Neuron (in vitro differentiated cells): ENCODE results near the gene PTPRN2.

Experiments used
- H2AFZ ChIP-seq: one replicate; pipeline ENCODE4 v1.6.1; 2013; ENCODE audit warnings: low read depth, mild to moderate bottlenecking, inconsistent platforms, low read length, moderate library complexity
- H3K27me3 ChIP-seq: one replicate; pipeline ENCODE4 v1.6.1; 2013; ENCODE audit warnings: low read length; ENCODE audit not compliant: insufficient read depth
- H3K36me3 ChIP-seq: one replicate; pipeline ENCODE4 v1.6.1; 2013; ENCODE audit warnings: low read length; ENCODE audit not compliant: insufficient read depth
- H3K4me1 ChIP-seq: one replicate; pipeline ENCODE4 v1.6.1; 2013; ENCODE audit warnings: low read length; ENCODE audit not compliant: insufficient read depth
- H3K4me3 ChIP-seq: 2 replicates; pipeline ENCODE4 v1.5.1; 2013; ENCODE audit warnings: mild to moderate bottlenecking, low read length, moderate library complexity
- H3K9me3 ChIP-seq: one replicate; pipeline ENCODE4 v1.6.1; 2013; ENCODE audit warnings: low read length

Gene PTPRN2

DNA sequence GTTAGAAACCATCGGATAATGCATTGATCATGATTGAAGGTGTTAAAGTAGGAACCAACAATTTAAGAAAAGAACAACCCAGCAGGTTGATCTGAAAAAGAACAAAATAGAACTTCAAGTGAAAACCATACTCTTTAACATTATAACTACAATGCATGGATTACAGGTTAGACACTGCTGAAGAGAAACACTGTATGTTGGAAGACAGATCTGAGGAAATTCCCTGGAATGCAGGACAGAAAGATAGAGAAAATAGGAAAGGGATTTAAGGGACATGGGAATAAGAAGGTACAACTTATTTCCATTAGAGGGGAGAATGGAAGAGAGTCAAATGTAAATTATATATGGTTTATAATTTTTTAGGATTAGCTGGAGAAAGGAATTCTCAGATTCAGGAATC is 947.5 kb downstream of the PTPRN2 start:
- no peaks in the 10 kb centered on the region for H3K27me3 ChIP-seq
- H3K36me3 ChIP-seq, result peaks cover 95% of the 10 kb centered on the region
- peaks cover 52% of the 10 kb centered on the region for H3K9me3 ChIP-seq
- H3K4me3 ChIP-seq, result no peak overlapping the region
- H2AFZ ChIP-seq, result no peak overlapping the region
- H3K4me1 ChIP-seq, result peaks cover 3% of the 10 kb centered on the region

DNA sequence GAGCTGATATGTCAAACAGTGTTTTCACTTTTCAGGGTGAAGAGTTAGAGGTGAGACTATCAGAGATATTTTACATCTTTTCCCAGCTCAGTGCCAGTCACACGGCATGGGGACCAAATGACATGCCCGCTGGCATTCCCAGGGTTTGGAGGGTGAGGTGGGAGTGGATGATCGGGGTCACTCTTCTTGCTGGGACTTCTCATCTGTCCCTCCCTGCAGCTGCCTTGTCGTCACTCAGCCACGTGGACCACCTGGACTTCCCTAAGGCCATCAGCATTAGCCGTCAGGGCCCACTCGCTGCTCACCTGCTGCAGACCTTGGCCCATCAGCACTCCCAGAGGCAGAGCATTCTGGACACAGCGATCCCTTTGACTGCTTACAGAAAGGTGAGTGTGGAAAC is 949.1 kb downstream of the PTPRN2 start:
- H3K4me1 ChIP-seq, result peaks cover 3% of the 10 kb centered on the region
- no peak overlapping the region for H3K4me3 ChIP-seq
- H3K9me3 ChIP-seq, result peaks cover 42% of the 10 kb centered on the region
- peaks cover 96% of the 10 kb centered on the region for H3K36me3 ChIP-seq
- H2AFZ ChIP-seq, result no peak overlapping the region
- H3K27me3 ChIP-seq, result no peaks in the 10 kb centered on the region

DNA sequence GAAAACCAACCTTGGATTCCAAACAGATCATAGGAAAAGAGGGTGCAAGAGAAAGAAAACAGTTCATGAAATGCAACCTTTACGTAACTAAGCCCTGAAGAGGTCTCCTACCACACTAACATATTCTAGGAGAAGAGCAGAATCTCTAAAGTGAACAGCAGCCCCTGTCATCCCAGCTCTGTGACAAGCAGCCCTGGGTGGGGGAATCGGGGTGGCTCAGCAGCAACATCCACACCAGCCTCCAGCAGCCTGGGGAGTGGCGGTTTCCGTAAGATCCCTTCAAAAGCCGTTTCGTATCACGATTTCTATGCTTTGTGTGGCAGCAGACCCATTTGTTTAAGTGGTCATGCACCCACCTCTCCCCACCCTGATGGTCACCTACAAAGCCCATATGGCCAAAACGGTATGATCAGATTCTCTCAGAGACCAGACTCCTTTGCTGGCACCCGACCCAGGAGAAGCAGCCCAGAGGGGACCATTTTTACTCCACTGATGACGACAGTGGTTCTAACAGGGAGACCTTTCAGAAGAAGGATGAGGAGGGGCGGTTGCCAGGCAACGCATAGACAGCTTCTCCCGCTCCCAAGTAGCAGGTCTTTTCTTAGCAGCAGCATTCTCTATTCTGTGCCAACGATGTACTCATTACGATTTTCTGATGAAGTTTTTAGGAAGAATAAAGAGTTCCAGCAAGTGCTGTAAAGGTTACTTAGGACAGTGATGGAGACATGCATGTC is 950.2 kb downstream of the PTPRN2 start:
- no peaks in the 10 kb centered on the region for H3K27me3 ChIP-seq
- H3K36me3 ChIP-seq, result peaks cover 96% of the 10 kb centered on the region
- H3K9me3 ChIP-seq, result peaks cover 36% of the 10 kb centered on the region
- H3K4me3 ChIP-seq, result no peak overlapping the region
- no peak overlapping the region for H2AFZ ChIP-seq
- peaks cover 3% of the 10 kb centered on the region for H3K4me1 ChIP-seq

DNA sequence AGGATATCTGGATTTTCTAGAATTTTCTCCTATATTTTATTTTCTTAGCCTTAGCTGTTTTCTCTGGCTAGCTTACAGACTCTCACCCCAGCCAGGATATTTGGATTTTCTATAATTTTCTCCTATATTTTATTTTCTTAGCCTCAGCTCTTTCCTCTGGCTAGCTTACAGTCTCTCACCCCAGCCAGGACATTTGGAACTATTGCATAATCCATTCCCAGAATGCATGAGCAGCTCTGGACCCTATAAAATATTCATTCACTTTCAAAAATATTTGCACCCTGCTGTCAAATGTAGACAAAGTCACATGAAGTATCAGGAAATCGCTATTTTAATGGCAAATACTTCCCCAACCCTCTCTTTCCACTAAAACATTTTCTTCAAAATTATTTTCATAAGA is 952.0 kb downstream of the PTPRN2 start:
- Histone ChIP-seq H3K27me3 (no peaks in the 10 kb centered on the region), H3K4me3 (no peak overlapping the region), H3K4me1 (peaks cover 3% of the 10 kb centered on the region), H2AFZ (no peak overlapping the region), H3K36me3 (peaks cover 92% of the 10 kb centered on the region), H3K9me3 (peaks cover 23% of the 10 kb centered on the region)

DNA sequence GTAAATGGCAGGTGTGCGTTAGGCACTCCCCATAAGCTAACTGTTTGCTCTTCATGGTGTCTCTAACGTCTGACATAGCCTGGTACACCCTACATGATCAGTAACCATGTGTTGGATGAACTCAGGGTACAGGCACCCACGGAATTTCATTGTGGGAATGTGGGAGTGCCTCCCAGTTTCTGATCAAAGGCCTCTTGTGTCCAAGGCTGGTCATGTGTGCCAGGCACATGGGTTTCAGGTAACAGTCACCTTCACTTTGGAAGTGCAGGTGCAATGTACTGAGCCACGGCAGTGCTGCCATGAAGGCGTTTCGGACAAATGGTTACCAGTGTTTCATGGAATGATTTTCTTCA is 952.5 kb downstream of the PTPRN2 start:
- Histone ChIP-seq H3K9me3 (peaks cover 22% of the 10 kb centered on the region), H3K36me3 (peaks cover 92% of the 10 kb centered on the region), H3K4me3 (no peak overlapping the region), H2AFZ (no peak overlapping the region), H3K4me1 (peaks cover 3% of the 10 kb centered on the region), H3K27me3 (no peaks in the 10 kb centered on the region)

DNA sequence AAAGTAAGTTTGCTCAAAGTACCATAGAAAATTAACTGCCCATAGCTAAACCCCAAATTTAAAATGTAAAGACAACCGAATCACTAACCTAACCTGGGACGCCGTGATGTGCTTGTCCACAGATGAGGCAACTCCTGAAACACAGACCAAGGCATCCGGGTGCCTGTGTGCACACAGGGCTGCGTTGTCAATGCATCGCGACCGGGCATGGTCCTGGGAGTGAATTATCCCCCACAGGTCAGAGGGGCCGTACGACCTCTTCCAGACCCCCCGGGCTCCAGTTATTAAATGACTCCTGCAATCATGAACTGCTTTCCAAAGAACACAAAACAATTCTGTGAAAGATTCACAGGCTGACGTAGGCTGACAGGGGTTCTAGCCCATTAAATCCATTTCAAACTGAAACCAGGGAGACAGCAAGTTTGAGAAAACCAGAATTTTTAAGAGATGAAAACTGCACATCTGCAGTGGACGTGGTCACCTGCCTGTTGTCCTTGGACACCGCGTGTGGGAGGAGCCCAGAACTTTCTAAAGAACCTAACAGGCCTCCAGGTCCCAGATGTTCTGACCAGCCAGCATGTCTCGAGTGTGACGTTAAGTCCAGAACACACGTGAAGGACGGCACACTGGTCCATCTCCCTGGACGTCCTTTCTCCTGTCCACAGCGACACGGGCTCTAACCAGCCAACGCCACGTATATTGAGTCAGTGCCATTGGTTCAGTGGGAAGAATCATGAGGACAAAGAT is 953.0 kb downstream of the PTPRN2 start:
- Histone ChIP-seq H3K9me3 (peaks cover 17% of the 10 kb centered on the region), H3K4me1 (peaks cover 3% of the 10 kb centered on the region), H3K27me3 (no peaks in the 10 kb centered on the region), H3K4me3 (no peak overlapping the region), H3K36me3 (peaks cover 90% of the 10 kb centered on the region), H2AFZ (no peak overlapping the region)

DNA sequence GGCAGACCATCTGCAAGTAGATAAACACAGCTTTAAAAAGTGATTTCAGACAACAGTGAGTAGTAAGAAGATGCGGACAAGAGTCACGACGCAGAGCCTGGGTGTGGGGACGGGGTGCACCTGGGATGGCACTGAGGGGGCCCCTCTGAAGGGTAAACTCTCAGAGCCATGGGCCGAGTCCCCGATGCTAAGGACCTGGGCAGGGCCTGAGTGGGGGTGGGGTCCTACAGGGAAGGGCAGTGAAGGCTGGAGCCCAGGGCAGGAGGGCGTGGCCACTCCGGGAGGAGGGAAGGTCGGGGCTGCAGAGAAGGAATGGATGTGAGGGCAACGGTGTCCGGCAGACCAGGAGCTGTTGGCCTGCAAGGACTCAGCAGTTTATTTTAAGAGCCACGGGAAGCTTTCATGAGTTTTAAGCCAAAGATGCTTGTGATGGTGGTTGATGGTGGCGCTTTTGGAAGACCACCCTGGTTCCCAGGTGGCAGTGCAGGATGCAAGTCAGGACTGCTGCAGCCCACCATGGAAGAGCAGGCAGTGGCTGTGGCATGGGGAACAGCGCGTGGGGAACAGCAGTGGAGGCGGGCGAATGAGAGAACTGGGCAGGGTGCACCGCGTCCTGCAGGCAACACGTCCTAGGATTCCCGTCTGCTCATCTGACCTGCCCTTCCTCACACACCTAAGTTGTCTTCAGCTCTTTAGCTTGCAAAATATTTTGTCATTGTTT is 954.0 kb downstream of the PTPRN2 start:
- H3K4me3 ChIP-seq, result no peak overlapping the region
- H2AFZ ChIP-seq, result no peak overlapping the region
- H3K4me1 ChIP-seq, result peaks cover 3% of the 10 kb centered on the region
- H3K36me3 ChIP-seq, result peaks cover 91% of the 10 kb centered on the region
- H3K9me3 ChIP-seq, result peaks cover 14% of the 10 kb centered on the region
- no peaks in the 10 kb centered on the region for H3K27me3 ChIP-seq

DNA sequence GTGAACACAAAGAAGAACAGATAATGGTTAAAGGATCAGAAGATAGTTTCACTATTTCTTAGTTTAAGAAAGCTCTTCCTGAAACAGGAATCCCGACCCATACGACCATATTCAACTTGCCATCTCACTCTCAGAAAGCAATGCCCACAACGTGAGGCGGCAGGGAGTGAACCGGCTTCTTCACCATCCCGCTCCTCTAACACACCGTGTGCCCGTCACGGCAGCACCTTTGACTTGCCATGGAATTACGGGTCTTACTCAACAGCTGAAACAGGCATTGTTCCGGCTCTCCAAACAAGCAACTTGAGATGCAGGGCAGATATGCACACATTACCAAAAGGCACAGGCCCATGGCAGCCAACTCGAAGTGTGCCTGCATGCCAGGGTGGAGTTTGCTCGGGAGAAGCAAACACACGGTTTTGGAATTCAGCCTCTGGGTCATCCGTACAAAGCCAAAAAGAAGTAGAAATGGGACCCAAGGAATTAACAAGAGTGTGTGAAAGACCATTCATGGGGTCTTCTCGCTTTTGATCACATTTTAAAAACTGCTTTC is 957.2 kb downstream of the PTPRN2 start:
- H3K36me3 ChIP-seq, result peaks cover 91% of the 10 kb centered on the region
- no peaks in the 10 kb centered on the region for H3K27me3 ChIP-seq
- no peaks in the 10 kb centered on the region for H3K4me1 ChIP-seq
- H3K4me3 ChIP-seq, result no peak overlapping the region
- H2AFZ ChIP-seq, result no peak overlapping the region
- H3K9me3 ChIP-seq, result peaks cover 9% of the 10 kb centered on the region

DNA sequence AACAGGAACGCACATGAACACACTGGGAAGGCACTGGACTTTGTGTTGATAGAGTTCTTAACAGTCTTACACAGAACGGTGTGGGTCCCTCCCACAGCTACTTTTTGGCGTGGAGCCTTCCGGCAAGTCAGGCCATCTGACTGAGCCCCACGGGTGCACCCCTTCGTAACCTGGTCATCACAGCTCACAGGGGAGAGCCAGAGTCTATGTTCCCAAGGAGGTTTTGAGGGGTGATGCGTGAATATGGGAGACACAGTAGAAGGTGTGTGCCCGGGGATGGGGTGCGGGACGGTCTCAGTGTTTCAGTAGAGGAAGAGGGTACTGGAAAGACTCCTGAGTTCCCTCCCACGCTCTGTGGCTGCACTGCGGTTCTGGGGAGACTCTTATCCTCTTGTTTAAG is 959.2 kb downstream of the PTPRN2 start:
- Histone ChIP-seq H3K4me1 (no peaks in the 10 kb centered on the region), H3K9me3 (peaks cover 7% of the 10 kb centered on the region), H3K4me3 (no peak overlapping the region), H3K36me3 (peaks cover 89% of the 10 kb centered on the region), H3K27me3 (no peaks in the 10 kb centered on the region), H2AFZ (no peak overlapping the region)

DNA sequence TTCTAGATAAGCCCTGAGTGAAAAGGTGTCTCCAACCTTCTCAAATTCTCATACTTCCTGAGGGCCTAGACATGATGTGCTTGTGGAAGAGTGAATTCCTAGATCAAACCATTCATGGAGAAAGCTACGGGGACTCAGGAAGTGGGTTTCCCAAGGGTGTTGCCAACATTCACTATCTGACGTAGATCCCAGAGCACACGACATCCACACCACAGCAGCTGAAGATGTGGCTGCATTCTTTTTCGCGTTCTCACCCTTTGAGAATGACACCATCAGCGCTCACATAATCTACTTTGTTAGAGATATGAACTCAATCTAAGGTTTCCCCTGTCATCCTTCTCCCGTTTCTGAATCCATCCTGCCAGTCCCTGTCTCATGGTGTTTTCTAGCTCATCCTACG is 960.0 kb downstream of the PTPRN2 start:
- H3K4me1 ChIP-seq, result no peaks in the 10 kb centered on the region
- no peaks in the 10 kb centered on the region for H3K27me3 ChIP-seq
- H3K9me3 ChIP-seq, result peaks cover 7% of the 10 kb centered on the region
- H3K36me3 ChIP-seq, result peaks cover 89% of the 10 kb centered on the region
- H3K4me3 ChIP-seq, result no peak overlapping the region
- no peak overlapping the region for H2AFZ ChIP-seq

DNA sequence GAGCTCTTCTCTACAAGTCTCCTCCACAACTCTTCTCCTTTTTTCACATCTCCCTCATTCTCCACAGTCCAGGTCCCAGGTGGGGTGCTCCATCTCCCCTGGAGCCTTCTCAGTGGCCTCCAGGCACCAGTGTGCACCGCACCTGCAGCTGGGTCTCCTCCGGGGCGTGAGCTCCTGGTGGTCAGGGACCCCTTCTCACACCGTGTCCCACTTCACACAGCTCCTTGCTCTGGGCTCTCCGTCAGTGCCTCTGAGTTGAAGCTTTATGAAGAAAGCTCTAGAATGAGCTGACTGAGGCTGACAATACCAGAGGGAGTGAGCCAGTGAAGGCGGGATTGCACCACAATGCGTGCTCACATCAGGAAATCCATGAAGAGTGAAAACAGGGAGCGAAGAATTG is 960.6 kb downstream of the PTPRN2 start:
- Histone ChIP-seq H3K36me3 (peaks cover 89% of the 10 kb centered on the region), H3K4me1 (no peaks in the 10 kb centered on the region), H3K9me3 (peaks cover 7% of the 10 kb centered on the region), H3K27me3 (no peaks in the 10 kb centered on the region), H3K4me3 (no peak overlapping the region), H2AFZ (no peak overlapping the region)

DNA sequence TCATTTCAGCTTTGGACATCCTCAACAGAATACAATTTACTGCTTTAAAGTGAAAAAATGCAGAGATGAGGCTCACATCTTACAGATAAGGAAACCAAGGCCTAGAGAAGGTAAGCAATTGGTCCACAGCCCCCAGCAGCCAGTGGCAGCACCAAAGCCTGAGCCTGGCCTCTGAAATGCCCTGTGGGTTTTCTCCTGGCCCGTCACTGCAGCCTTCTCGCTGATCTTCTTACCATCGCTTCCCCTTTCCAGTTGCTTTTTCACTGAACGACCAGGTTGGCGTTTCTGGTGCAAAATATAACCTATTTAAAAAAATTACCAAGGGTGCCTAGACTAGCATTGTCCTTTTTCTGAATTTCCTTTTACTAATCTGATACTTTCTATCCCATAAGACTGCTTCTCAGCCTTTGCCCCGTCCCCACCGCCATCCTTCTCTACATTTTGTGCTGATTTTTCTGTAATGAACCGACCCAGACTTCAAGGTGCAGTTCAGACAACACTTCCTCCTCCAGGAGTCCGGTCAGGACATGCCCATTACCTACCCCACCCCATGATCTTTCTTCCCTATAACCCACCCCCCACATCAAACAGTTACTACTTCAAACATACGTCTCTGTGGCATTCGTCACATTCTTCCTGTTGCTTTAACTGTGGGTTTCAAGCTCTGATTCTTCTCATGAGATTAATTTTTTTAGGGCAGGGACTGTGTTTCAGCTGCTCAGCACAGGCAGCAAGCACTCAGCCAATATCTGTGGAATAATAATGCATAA is 961.5 kb downstream of the PTPRN2 start:
- Histone ChIP-seq H3K36me3 (peaks cover 93% of the 10 kb centered on the region), H3K27me3 (no peaks in the 10 kb centered on the region), H3K4me1 (no peaks in the 10 kb centered on the region), H3K4me3 (no peak overlapping the region), H3K9me3 (peaks cover 7% of the 10 kb centered on the region), H2AFZ (no peak overlapping the region)
